Activated CD8-positive, alpha-beta memory T cell treated with anti-CD3 and anti-CD28 coated beads, Interleukin-2, amount 50 U/mL, for 48 hours (primary cell): ENCODE measurements around the gene SH2D1B.

Experiments used
- DNase-seq: peaks from one replicate; pipeline ENCODE4 v3.0.0-alpha.2; 2020

Gene SH2D1B

DNA sequence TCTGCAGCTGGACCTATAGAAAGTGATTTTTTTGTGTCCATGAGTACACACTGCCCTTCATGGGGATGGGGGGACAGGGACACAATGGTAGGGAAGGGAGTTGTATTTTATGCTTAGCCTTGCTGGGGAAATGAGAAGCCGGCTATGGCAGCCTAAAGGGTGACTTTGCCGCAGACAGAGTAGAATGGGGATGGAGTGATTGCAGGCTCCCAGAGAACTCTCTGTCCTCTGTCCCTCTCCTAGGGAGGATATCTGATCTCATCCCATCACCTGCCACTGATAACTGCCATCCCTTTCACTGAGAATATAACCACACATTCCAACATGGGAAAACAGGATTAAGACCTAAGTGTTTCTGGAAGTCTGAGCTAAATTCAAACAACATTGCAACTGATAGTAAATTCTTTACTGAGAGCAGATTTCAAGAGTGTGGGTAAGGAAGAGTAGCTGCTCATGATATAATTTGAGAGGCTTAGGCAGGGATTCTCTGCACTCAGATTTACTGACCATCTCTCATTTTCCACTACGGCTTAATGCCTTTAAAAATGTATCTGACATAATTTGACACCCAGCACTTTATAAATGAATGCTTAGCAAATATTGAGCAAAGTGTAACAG lies 13.9 kb downstream of the SH2D1B start:
- DNase-seq = no peak

DNA sequence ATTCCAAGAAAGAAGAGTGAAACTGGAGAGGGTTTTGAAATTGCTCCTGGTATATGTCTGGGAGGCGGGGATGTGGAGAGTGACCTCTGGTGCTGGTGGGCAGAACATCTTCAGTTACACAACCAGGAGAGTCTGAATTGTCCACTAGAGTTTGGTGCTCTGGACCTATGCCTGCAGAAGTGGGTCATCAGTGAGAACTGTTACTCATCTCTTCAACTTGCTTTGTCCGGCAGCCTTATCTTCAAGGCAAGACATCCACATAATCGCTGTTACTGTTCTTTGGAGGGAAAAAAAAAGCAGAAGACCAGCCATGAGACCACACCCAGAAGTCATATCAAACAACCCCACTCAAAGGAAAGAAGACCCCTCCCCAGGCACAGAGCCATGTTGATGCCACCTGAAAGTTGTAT lies 14.9 kb downstream of the SH2D1B start:
- no peak for DNase-seq

DNA sequence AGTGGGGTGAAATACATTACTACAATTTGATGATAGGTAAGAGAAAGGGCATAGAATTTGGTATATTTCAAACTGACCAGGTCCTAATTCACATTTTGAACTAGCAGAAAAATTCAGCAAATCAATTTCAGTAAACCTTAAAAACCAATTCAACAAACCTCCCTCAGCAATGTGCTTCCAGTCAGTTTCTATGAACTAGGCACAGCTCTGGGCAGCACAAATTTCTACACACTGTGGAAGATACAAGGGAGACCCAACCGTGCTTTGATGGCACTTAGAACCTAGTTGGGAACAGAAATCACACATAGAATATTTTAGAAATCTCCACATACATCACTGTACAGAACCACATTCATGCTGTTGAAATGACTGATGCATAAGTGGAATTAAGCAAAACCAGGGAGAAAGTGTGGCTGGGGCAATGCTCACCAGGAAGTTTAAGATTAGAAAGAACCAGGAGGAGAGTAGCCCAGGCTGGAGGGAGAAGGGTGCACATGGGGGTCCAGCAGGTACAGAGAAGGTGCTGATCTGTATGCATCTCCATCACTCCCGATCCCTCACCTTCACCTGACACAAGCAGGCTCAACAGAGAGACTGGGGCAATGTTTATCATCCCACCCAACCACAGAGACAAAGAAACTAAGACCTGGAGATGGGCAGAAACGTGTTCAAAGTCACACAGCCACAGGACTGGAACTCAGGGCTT lies 15.6 kb downstream of the SH2D1B start:
- DNase-seq = no peak

DNA sequence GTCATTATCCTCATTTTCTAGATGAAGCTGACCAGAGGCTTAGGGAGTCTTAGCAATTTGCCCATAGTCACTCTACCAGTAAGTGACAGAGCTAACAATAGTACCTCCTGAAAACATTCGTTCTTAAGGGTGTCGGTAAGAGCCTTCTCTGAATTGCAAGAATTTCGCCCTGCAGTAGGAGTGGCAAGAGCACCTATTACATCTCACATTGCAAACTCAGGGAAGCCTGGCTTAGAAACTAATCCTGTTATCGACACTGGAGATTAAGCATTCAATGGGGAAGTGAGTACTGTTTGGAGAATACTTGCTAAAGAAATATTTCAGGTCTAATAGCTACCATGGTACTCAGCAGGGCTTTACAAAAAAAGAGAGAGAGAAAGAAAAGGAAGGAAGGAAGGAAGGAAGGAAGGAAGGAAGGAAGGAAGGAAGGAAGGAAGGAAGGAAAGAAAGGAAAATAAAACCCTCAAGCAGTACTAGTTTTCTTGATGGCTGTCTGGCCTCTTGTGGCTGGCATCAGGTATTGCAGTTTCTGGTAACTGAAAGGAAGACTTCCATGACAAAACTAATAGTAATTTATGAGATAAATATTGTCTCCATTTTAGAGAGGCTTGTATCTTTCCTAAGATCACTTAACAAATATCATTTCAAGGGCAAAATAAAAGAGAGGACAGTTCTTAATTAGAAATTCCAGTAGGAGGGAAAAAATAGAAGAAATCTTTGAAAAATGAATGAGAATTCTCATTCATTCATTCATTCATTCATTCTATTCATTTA lies 20.0 kb downstream of the SH2D1B start:
- no peak for DNase-seq

DNA sequence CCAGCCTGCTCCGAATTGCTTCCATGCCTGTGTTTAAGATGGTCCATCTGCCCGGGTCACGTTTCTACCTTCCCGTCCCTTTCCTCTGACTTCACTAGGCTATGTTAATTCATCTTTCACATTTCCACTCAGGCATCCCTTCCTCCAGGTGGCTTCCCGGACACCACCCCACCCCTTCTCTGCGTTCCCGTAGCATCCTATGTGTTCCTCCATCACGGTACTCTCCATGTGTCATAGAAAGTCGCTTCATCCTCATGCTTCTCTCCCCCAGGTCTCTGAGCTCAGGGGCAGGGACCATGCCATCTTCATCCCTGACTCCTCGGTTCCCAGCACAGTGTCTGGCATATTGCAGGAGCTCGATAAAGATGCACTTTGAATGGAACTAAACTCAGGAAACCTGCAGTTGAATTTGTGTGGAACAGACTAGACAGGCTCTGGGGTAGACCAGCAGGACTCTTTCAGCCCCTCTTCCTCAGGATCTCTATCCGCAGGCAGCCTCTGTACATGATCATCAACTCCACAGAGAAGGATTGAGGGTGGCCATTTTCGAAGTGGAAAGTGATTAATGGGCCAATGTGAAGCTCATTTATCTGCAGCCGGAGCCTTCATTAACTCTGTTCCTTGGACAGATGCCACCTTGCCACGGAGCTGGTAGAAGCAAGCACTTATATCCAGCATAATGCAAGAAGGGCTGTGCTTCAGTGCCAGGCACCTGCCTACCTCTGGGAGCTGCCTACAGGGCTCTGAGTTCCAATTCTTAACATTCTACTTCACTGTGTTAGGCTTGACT lies 21.3 kb downstream of the SH2D1B start:
- DNase-seq = no peak

DNA sequence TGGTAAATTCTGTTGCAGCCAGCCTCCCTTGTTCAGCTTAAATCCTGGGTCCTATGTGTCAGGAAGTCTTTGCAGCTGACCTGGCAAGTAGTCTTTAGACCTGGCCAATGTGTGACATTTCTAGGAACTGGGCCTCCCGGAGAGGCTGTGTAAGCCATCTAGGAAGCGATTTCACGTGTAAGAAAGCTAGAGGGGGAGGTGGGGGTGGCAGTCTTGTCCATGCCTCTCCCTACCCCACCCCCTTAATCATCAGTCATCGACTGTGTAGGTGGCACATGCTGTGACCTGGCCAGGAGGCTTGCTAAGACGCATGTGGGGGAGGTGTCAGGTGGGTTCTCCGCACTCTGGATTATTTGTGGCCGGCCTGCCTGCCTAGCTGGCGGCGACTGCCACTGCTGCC lies 22.0 kb downstream of the SH2D1B start:
- DNase-seq = no peak

DNA sequence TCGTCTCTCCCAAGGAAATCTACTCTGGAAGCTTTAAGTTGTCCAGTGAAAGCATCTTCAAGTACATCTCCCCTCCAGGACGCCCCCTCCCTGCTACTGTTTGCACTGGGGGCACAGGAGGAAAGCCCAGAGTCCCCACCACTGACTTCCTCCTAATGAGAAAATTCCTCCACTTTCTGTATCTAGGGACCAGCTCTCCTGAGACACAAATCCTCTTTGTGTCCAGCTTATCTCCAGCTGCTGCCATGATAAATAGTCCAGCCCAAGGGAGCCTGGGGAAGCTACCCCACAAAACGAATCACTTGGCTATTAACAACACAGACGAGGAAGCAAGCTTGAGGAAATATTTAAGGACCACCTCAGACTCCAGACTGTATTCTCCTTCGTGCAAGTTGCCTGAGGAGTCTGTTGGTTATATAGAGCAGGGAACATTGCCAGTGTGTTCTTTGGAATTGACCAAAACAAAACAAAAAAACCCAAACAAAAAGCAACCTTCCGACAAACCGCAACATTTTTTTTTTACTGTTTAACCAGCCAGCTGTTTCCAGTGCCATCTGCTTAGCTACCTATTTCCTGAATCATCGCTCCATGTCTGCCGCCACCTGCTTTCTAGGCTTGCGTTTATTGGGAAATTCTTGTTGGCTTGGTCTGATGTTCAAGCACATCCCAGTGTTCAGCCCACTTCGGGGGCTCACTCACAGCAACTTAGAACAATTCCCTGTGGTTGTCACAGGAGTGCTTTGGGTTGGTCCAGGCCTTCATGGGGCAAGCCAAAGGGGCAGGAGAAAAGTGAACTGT lies 22.7 kb downstream of the SH2D1B start:
- no peak for DNase-seq

DNA sequence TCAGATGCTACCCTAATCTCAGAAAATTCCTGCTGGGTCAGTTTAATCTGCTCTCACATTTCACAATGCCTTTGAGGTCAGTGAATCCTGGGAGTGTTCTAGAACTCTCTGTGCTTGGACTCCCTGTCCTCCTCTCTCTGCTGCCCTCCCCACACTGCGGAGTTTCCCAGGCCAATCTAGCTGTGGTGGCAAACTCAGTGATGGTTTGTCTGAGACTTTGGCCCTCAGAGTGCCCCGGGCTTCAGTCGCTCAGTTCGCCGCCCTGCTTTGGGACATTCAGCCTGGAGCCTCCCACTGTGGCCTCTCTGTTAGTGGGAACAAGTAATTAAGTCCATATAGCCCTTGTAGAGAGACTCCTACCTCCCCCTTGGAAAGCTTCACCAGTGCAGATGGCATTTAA lies 23.3 kb downstream of the SH2D1B start:
- DNase-seq = no peak

DNA sequence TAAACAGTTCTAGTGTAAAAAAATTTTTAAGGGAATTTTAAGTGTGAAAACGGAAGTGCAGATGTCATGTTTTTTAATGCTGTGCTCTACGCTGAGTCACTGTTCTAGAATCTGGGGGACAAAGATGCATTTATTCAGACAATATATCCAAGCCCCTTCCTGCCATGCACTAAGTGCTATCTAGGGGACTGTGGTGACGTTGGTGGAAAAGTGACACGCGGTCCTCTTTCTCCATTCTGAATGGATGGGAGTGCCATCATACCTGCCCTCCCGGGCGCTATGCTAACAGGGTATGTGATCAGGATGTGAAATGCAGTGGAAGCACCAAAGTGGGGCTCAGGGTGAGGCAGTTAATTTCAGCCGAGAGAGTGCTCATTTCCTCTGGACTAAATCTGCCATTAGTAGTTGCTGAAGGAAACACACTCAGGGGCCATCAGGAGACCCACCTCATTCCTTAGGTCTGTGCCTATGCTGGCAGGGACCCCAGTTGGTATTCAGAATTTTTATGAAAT lies 23.8 kb downstream of the SH2D1B start:
- no peak for DNase-seq

DNA sequence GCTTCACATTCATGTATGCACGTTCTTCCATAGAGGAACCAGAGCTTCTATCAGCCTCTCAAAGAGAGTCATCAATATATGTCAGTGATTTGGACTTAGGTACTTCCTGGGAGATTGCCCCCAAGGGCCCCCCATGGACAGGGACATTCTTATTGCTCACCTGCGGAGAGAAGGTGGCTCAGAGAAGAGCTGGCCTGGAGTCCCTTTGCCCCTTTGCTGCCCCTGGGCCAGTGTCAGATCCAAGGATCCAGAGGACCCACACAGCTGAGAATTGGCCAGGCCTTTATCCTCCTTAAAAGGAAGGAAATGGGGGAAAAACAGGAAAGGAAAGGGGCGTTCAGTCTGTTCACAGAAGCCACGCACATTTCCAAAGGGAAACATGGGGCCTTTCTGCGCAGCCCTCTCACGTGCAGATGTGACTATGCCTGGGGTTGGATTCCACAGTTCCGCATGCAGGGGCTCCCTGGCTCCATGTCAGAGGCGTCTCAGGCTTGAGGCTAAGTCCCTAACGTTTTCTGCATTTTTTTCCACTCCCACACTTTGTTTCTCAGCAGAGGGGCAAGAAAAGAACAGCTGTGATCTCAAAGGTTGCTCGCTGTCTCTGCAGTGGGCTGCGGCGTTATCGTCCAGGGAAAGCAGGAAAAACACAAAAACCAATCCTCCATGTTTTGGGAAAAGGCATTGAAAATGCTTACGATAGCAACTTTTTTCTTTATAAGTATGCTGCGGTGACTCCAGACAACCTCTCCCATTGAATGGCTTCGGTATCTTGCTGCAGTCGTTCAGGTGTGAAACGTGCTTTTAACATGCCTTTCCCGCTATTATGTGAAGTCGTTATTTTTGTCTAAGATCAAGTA lies 24.5 kb downstream of the SH2D1B start:
- DNase-seq = no peak

DNA sequence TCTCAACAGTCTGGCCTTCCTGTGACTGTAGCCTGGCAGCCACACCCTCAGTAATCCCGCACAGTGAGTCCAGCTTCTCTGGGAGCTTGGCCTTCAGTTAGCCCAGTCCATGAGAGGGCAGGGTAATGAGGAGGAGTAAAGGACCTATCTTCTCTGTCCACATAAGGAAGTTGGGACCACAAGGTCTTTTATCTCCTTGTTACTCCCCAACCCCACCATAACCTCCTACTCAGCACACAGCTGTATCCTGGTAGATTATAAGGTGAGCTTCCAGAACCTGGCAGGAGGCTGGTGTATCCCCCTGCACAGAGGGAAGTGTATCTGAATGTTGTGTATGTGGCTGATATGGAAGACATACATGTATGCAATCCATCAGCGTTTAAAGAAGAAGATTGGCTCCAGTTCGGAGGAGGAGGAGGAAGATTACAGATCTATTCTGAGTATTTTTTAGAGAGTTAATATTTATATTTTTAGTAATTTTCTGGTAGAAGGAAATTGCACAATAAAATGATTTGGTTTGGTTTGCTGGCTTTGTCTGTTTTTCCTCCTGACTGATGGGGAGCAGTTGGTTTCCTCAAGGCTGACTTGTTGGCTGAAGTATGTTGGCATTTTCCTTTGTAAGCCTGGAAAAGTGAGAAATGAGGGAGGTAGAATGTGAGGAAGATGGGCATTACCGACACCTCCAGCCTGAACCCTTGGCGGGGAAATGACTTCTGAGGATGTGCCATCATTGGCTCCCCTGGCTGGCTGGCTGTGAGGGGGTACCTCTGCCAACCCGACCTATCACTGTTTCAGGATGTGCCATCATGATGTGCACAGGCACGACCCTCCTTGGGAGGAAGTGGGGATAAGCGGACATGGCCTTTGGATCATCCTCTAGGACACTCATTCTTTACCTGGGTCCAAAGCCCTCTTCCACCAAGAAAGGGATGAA lies 25.4 kb downstream of the SH2D1B start:
- no peak for DNase-seq

DNA sequence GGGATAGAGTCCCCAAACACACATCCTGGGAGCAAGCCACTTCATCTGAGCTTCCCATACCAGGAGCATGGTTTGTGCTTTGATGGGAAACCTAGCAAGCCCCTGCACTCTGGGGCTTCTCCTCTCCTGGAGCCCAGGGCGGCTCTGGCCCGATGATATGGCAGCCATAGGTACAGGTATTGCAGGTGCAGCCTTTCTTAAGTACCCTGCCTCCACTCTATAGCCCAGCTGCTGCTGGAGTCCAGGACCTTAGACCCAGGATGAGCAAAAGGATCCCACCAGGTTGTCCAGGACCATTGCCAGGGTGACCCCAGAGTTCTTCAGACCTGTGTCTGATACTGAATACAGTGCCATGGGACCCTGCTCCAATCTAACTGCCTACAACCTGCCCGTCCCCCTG lies 26.2 kb downstream of the SH2D1B start:
- no peak for DNase-seq

DNA sequence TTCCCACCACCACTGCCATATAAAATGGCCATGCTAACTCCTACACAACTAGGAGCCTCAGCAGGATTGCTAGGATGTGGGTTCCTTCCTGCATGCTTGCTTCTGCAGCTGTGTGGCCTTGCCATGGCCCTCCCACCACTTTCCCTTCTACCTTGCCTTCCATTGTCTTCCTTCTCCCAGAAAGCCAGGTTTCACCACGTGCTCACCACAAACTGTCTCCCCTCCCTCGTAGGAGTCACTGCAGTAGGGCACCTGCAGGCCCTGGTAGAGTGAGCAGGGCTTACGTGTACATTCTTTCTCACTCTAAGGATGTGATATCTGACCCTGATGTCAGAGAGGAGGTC lies 26.7 kb downstream of the SH2D1B start:
- DNase-seq = no peak

DNA sequence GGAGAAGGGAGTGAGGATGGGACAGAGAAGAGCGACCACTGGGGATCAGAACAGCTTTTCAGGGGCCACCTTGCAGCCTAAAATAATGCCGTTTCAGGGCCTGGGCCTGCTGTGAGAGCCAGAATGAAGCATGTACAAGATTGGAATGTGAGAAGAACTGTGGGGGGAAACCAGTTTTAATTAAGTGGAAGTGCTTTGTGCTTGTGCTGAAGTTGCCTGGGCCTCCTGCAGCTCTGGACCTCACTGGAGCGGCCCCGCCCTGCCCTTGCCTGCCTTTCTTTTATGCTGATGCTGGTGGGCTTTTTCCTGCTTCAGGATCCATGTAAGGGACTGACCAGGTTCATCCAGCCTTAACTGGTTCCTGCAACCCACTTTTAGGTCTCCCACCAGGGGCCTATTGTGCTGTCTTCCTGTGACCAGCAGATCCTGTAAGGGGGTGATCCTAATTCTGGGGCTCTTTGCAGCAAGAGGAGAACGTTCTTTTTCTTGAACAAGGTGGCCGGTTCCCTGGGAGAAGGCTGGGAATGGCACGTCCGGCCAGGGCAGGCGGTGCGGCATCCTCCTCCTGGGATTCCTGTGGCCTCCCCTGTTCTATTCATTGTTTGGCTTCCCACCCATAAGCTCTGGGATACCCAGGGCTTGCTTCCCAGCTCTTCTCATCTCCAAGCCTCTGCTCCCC lies 27.2 kb downstream of the SH2D1B start:
- no peak for DNase-seq

DNA sequence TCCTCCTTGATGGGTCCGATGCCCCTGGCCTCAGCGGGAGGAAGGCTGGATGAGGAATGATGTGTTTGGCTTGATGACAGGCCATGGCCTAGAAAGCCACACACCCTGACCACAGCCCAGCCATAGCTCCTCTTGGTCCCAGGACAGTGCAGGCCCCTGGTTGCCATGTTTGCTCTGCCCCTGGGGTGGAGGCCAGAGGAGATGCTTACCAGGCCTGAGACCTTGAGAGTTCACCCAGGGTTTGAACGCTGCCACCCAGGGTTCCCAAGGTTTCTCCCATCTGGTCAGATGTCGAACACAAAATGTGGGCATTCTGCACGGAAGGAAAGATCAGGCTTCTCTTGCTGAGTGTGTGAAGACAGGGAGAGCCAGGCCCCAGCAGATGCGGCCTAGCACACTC lies 27.8 kb downstream of the SH2D1B start:
- no peak for DNase-seq

DNA sequence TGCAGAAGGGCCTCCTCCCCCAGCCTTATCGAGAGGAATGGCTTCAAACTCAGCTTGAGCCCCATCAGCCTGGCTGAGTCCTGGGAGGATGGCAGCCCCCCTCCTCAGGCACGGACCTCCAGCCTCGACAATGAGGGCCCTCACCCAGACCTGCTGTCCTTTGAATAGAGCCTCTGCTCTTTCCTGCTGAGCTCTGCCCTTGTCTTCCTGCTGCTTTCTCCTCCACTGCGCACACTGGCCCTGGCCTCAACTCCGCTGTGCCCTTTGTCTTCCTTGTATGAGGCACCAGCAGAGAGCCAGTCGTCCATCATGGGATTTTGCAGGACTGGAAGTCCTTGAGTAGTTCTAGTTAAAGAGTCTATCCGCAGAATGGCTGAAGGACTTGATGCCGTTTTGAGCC lies 28.4 kb downstream of the SH2D1B start:
- no peak for DNase-seq

DNA sequence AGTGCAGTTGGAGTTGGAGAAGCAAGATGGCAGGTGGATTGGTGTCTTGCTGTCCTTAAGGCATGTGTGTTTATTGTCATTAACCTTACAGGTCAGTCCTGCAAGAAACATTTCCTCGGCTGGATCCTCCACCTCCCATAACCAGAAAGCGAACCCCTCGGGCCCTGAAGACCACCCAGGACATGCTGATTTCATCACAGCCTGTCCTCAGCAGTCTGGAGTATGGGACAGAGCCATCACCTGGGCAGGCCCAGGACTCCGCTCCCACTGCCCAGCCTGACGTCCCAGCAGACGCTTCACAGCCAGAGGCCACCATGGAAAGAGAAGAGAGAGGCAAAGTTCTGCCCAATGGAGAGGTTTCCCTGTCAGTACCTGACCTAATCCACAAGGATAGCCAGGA lies 28.8 kb downstream of the SH2D1B start:
- DNase-seq = no peak

DNA sequence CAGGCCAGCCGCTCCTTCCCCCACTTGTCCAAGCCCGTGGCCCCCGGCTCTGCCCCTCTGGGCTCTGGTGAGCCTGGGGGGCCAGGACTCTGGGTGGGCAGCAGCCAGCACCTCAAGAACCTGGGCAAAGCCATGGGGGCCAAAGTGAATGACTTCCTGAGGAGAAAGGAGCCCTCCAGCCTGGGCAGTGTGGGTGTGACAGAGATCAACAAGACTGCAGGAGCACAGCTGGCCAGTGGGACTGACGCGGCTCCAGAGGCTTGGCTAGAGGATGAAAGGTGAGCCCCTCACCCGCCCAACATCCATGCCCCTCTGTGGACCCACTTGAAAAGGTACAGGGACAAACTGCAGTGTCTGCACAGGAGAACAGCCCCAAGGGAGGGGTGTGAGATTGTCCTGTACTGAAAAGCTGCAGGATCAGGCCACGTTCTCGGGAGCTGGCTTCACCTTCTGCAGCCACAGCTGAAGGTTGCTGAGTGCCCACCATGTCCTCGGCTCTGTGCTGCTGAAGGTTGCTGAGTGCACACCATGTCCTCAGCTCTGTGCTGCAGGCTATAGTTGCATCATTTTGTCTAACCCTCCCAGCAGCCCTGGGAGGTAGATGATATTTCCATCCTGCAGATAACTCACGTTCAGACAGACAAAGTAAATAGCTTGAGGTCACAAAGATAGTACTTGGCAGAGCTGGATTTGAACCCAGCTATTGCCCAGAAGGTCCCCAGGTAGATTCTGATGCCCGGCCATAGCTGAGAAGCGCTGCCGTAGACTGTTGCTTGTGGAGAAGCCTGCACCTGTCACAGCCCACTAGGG lies 29.8 kb downstream of the SH2D1B start:
- DNase-seq = no peak

DNA sequence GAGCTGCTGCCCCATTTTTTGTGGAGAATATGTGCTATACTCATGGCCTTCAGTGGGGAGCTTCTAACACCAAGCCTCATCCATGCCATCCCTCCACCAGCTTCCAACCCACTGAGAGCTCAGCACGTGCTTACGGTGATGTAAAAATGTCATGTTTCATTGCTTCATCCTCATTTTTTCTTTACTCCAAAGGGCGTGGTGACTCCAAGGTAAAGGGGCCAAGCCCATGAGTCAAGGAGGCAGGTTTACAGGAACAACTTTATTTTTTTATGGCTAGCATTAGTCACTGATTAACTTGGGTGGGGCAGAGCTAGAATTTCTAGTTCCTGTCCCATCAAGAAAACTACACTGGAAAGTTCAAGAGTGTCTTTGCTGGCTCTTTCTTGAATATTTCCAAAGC lies 30.6 kb downstream of the SH2D1B start, which contains the start of gene C1orf226:
Gene C1orf226 (plus strand): TSS at position 346 of the 400 bp plus-strand sequence. CDS start 174 bp downstream, outside the sequence.
- no peak for DNase-seq
